GM12874 (cell line): ENCODE results near the gene IGFL2.

Source experiments
- CTCF ChIP-seq: IDR thresholded peaks from 2 replicates; pipeline ENCODE4 v1.5.1; 2011; ENCODE audit warnings: low read depth, mild to moderate bottlenecking, control low read depth, low read length, moderate library complexity; ENCODE audit not compliant: insufficient read depth

The IGFL2 gene

GRCh38 chr19:46131485-46132143, 16.4 kb upstream of the IGFL2 start:
- no peak for TF ChIP-seq CTCF

GRCh38 chr19:46132508-46133100, 15.4 kb upstream of the IGFL2 start:
- TF ChIP-seq CTCF, result no peak

- TF ChIP-seq CTCF, result no peak
Measured at GRCh38 chr19:46133101-46133627, 14.9 kb upstream of the IGFL2 start.

GRCh38 chr19:46133777-46134241, 14.2 kb upstream of the IGFL2 start:
- TF ChIP-seq CTCF, result no peak

GRCh38 chr19:46134527-46134926, 13.5 kb upstream of the IGFL2 start:
- no peak for TF ChIP-seq CTCF

- no peak for TF ChIP-seq CTCF
Measured at GRCh38 chr19:46137915-46138473, 10.0 kb upstream of the IGFL2 start.

GRCh38 chr19:46141421-46141820, 6.6 kb upstream of the IGFL2 start:
- TF ChIP-seq CTCF, result no peak
